ENCODE measurements around the gene COPB1. TPM values are rescaled to one million over a fixed set of nuclear protein-coding genes. Genes with fewer than 3 reads are reported as not detected.
A peak's percentile ranks its signal among the peaks of the same experiment; 100 is the strongest.

The COPB1 gene
- total RNA-seq, 1 donor from 2014 or later: 39.1 TPM

GRCh38 chr11:14519917-14520746 lies 20.5 kb upstream of the COPB1 start, which contains the start of gene PSMA1:
Gene PSMA1 (minus strand): TSS chr11:14520386. CDS start chr11:14520299, 87 bp downstream.
- intact Hi-C loops (cut with DNase I): no loop called here
- DNase-seq (peak; percentile 97), ATAC-seq (ENCODE audit: poor library complexity) (peak; percentile 99)

- no peak for DNase-seq
- intact Hi-C loops (cut with DNase I): no loop called here
- ATAC-seq (ENCODE audit: poor library complexity): no peak
Observed at GRCh38 chr11:14519597-14519916, 19.9 kb upstream of the COPB1 start.

GRCh38 chr11:14518820-14519219 lies 19.2 kb upstream of the COPB1 start:
- intact Hi-C loops (cut with DNase I): no loop called here
- DNase-seq (no peak), ATAC-seq (ENCODE audit: poor library complexity) (no peak)

GRCh38 chr11:14513800-14514199 lies 14.2 kb upstream of the COPB1 start:
- no peak for DNase-seq
- no peak for ATAC-seq (ENCODE audit: poor library complexity)
- intact Hi-C loops (cut with DNase I): loop anchor here (5.0 kb wide), 1 partner anchor 36 kb away; no protein-coding TSS in a partner anchor

GRCh38 chr11:14506532-14506931 lies 6.9 kb upstream of the COPB1 start:
- no peak for ATAC-seq (ENCODE audit: poor library complexity)
- intact Hi-C loops (cut with DNase I): no loop called here

GRCh38 chr11:14503023-14503422 lies 3.4 kb upstream of the COPB1 start:
- DNase-seq (no peak), ATAC-seq (ENCODE audit: poor library complexity) (no peak)
- intact Hi-C loops (cut with DNase I): no loop called here

More at GRCh38 chr11:14506532-14506931, 6.9 kb upstream of the COPB1 start:
- no peak for DNase-seq

- no peak for ATAC-seq (ENCODE audit: poor library complexity)
- intact Hi-C loops (cut with DNase I): no loop called here
- no peak for DNase-seq
Observed at GRCh38 chr11:14502039-14502438, 2.4 kb upstream of the COPB1 start.

GRCh38 chr11:14500181-14500651 lies 605 bp upstream of the COPB1 start:
- intact Hi-C loops (cut with DNase I): no loop called here
- ATAC-seq (ENCODE audit: poor library complexity) (peak; percentile 79), DNase-seq (peak; percentile 60)

- ATAC-seq (ENCODE audit: poor library complexity): peak; percentile 45
- intact Hi-C loops (cut with DNase I): no loop called here
- DNase-seq: no peak
Observed at GRCh38 chr11:14499178-14499559, 442 bp downstream of the COPB1 start.

GRCh38 chr11:14480716-14481115 lies 18.9 kb downstream of the COPB1 start:
- DNase-seq: no peak
- no peak for ATAC-seq (ENCODE audit: poor library complexity)

GRCh38 chr11:14471127-14471526 lies 28.5 kb downstream of the COPB1 start:
- DNase-seq (no peak), ATAC-seq (ENCODE audit: poor library complexity) (no peak)
- intact Hi-C loops (cut with DNase I): no loop called here

More at GRCh38 chr11:14480716-14481115, 18.9 kb downstream of the COPB1 start:
- intact Hi-C loops (cut with DNase I): no loop called here

- DNase-seq (no peak), ATAC-seq (ENCODE audit: poor library complexity) (no peak)
- intact Hi-C loops (cut with DNase I): no loop called here
Observed at GRCh38 chr11:14463623-14464022, 36.0 kb downstream of the COPB1 start.

- intact Hi-C loops (cut with DNase I): no loop called here
- ATAC-seq (ENCODE audit: poor library complexity): no peak
- no peak for DNase-seq
Observed at GRCh38 chr11:14460147-14460546, 39.5 kb downstream of the COPB1 start.

- ATAC-seq (ENCODE audit: poor library complexity) (no peak), DNase-seq (no peak)
Observed at GRCh38 chr11:14458377-14458776, 41.2 kb downstream of the COPB1 start.

GRCh38 chr11:14455648-14456430 lies 43.8 kb downstream of the COPB1 start:
- intact Hi-C loops (cut with DNase I): loop anchor here (2.0 kb wide), 1 partner anchor 155 kb away; no protein-coding TSS in a partner anchor
- ATAC-seq (ENCODE audit: poor library complexity): peak; percentile 10

More at GRCh38 chr11:14458377-14458776, 41.2 kb downstream of the COPB1 start:
- intact Hi-C loops (cut with DNase I): no loop called here

GRCh38 chr11:14454861-14455632 lies 44.6 kb downstream of the COPB1 start:
- intact Hi-C loops (cut with DNase I): loop anchor here (2.0 kb wide), 1 partner anchor 154 kb away; no protein-coding TSS in a partner anchor
- ATAC-seq (ENCODE audit: poor library complexity): peak; percentile 61
- DNase-seq: no peak

More at GRCh38 chr11:14455648-14456430, 43.8 kb downstream of the COPB1 start:
- no peak for DNase-seq

- intact Hi-C loops (cut with DNase I): no loop called here
- ATAC-seq (ENCODE audit: poor library complexity) (no peak), DNase-seq (no peak)
Observed at GRCh38 chr11:14451825-14452224, 47.8 kb downstream of the COPB1 start.

GRCh38 chr11:14449302-14449714 lies 50.3 kb downstream of the COPB1 start:
- intact Hi-C loops (cut with DNase I): no loop called here
- ATAC-seq (ENCODE audit: poor library complexity) (peak; percentile 43), DNase-seq (no peak)

- ATAC-seq (ENCODE audit: poor library complexity): no peak
- intact Hi-C loops (cut with DNase I): no loop called here
- no peak for DNase-seq
Observed at GRCh38 chr11:14448240-14448639, 51.4 kb downstream of the COPB1 start.

All from Right ventricle myocardium superior (tissue), 1 donor.